ENCODE results near the gene ADRM1. TPM values are rescaled to one million over a fixed set of nuclear protein-coding genes. Genes with fewer than 3 reads are reported as not detected.

The ADRM1 gene
- total and polyA plus RNA-seq, 2 experiments from 2014 or later = 206 to 243 TPM

GRCh38 chr20:62354031-62354808, 51.4 kb downstream of the ADRM1 start (continued):
- TF ChIP-seq, protein P1, sequence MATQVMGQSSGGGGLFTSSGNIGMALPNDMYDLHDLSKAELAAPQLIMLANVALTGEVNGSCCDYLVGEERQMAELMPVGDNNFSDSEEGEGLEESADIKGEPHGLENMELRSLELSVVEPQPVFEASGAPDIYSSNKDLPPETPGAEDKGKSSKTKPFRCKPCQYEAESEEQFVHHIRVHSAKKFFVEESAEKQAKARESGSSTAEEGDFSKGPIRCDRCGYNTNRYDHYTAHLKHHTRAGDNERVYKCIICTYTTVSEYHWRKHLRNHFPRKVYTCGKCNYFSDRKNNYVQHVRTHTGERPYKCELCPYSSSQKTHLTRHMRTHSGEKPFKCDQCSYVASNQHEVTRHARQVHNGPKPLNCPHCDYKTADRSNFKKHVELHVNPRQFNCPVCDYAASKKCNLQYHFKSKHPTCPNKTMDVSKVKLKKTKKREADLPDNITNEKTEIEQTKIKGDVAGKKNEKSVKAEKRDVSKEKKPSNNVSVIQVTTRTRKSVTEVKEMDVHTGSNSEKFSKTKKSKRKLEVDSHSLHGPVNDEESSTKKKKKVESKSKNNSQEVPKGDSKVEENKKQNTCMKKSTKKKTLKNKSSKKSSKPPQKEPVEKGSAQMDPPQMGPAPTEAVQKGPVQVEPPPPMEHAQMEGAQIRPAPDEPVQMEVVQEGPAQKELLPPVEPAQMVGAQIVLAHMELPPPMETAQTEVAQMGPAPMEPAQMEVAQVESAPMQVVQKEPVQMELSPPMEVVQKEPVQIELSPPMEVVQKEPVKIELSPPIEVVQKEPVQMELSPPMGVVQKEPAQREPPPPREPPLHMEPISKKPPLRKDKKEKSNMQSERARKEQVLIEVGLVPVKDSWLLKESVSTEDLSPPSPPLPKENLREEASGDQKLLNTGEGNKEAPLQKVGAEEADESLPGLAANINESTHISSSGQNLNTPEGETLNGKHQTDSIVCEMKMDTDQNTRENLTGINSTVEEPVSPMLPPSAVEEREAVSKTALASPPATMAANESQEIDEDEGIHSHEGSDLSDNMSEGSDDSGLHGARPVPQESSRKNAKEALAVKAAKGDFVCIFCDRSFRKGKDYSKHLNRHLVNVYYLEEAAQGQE (IDR thresholded peaks at IDR 0.05; ENCODE audit: unreplicated experiment) = no peak
- TF ChIP-seq ZNF114 (CRISPR knock-in tag; IDR thresholded peaks at IDR 0.05) (no peak), JUNB (IDR thresholded peaks at IDR 0.05; ENCODE audit: unreplicated experiment) (no peak)

- Mint-ChIP-seq H3K4me3 (no peak overlapping the region), H3K4me1 (peaks cover 12% of the 10 kb centered on the region), H3K27ac (no peak overlapping the region), H3K27me3 (ENCODE audit: insufficient read depth, low read depth, poor library complexity) (peaks cover 3% of the 10 kb centered on the region), H3K36me3 (ENCODE audit: low read depth) (peaks cover 18% of the 10 kb centered on the region), H3K9me3 (peaks cover 3% of the 10 kb centered on the region; the same call in 2 of the 3 replicates)
- no peak for DNase-seq (ENCODE audit: low spot score)
- Histone ChIP-seq H2AFZ (no peak overlapping the region), H3K4me2 (no peak overlapping the region; the same call in 1 of the 2 replicates), H3K4me1 (ENCODE audit: insufficient read depth) (peaks cover 22% of the 10 kb centered on the region), H3K36me3 (ENCODE audit: insufficient read depth) (no peaks in the 10 kb centered on the region; the same call in 1 of the 2 replicates), H3K27me3 (ENCODE audit: insufficient read depth) (no peaks in the 10 kb centered on the region), H3K27ac (ENCODE audit: low read depth) (peak overlapping the region; percentile 79; the same call in 1 of the 2 replicates), H3K9me2 (ENCODE audit: insufficient read depth) (no peaks in the 10 kb centered on the region), H3K79me2 (replicated peaks; ENCODE audit: insufficient read depth) (peaks cover 55% of the 10 kb centered on the region), H3K4me3 (no peak overlapping the region), H4K20me1 (replicated peaks; ENCODE audit: insufficient read depth) (peaks cover 12% of the 10 kb centered on the region), H3F3A (replicated peaks; ENCODE audit: low read depth) (peaks cover 10% of the 10 kb centered on the region)
- ATAC-seq = peak; percentile 13
- TF ChIP-seq POLR2AphosphoS5 (IDR thresholded peaks at IDR 0.05; ENCODE audit: low read depth) = no peak
These were observed 52.1 kb downstream of the ADRM1 start for GRCh38 chr20:62354811-62355341.

- Histone ChIP-seq H3K36me3 (ENCODE audit: insufficient read depth) (no peaks in the 10 kb centered on the region; the same call in 1 of the 2 replicates), H3K4me2 (no peak overlapping the region; the same call in 1 of the 2 replicates), H3K27me3 (ENCODE audit: insufficient read depth) (no peaks in the 10 kb centered on the region), H3K4me3 (no peak overlapping the region), H3K4me1 (ENCODE audit: insufficient read depth) (peaks cover 22% of the 10 kb centered on the region), H2AFZ (no peak overlapping the region), H3K9me2 (ENCODE audit: insufficient read depth) (no peaks in the 10 kb centered on the region), H3K79me2 (replicated peaks; ENCODE audit: insufficient read depth) (peaks cover 57% of the 10 kb centered on the region), H3F3A (replicated peaks; ENCODE audit: low read depth) (peaks cover 4% of the 10 kb centered on the region), H4K20me1 (replicated peaks; ENCODE audit: insufficient read depth) (peaks cover 12% of the 10 kb centered on the region), H3K27ac (ENCODE audit: low read depth) (peak overlapping the region; percentile 79)
- H3K9me3 Mint-ChIP-seq = no peaks in the 10 kb centered on the region
- H3K27ac Mint-ChIP-seq = peak overlapping the region; percentile 61; the same call in 1 of the 2 replicates
- H3K36me3 Mint-ChIP-seq (ENCODE audit: low read depth) = peaks cover 11% of the 10 kb centered on the region; the same call in 2 of the 3 replicates
- ATAC-seq = peak; percentile 43
- DNase-seq (ENCODE audit: low spot score) = no peak
- peaks cover 3% of the 10 kb centered on the region for H3K27me3 Mint-ChIP-seq (ENCODE audit: insufficient read depth, low read depth, poor library complexity)
- no peak overlapping the region for H3K4me3 Mint-ChIP-seq
- H3K4me1 Mint-ChIP-seq = peaks cover 15% of the 10 kb centered on the region
- no peak for TF ChIP-seq ZNF462 (CRISPR knock-in tag; IDR thresholded peaks at IDR 0.05)
- TF ChIP-seq CREB1 (CRISPR knock-in tag; IDR thresholded peaks at IDR 0.05; ENCODE audit: low read depth) = 0 out of 2 replicates have a peak, but pooled peaks have one; percentile 27
These were observed 52.7 kb downstream of the ADRM1 start for GRCh38 chr20:62355516-62355877.

Measured in GM23338 (cell line).